Measurements from ENCODE around the gene HIBCH. TPM values are rescaled to one million over a fixed set of nuclear protein-coding genes. Genes with fewer than 3 reads are reported as not detected.

HIBCH gene
- total RNA-seq, 1 experiment from 2014 or later = 26.5 TPM

DNA sequence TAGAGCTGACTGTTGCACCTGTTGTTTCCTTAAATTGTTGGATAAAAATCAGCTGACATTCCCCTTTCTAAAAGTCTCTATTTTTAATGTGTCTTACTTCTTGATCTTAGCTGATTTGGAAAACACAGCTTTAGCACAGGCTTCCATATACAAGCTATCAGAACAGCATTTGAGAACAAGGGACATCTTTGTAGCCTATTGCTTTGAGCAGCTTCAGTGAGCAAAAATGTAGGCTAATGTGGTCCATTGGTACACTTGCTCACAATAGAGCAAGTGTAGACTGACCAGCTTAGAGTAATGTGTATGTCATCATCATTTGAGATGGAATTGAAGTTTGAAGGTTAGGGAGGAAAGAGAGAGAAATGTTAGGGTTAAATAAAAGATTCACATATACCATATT, 30.7 kb upstream of the HIBCH start (continued):
- TF ChIP-seq, protein P1, sequence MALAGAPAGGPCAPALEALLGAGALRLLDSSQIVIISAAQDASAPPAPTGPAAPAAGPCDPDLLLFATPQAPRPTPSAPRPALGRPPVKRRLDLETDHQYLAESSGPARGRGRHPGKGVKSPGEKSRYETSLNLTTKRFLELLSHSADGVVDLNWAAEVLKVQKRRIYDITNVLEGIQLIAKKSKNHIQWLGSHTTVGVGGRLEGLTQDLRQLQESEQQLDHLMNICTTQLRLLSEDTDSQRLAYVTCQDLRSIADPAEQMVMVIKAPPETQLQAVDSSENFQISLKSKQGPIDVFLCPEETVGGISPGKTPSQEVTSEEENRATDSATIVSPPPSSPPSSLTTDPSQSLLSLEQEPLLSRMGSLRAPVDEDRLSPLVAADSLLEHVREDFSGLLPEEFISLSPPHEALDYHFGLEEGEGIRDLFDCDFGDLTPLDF (CRISPR knock-in tag; IDR thresholded peaks at IDR 0.05) = no peak
- TF ChIP-seq JAZF1 (CRISPR knock-in tag; IDR thresholded peaks at IDR 0.05) (no peak), SP1 (CRISPR knock-in tag; conservative IDR thresholded peaks at IDR 0.05) (no peak), ATF1 (CRISPR knock-in tag; IDR thresholded peaks at IDR 0.05) (no peak), GABPB1 (CRISPR knock-in tag; IDR thresholded peaks at IDR 0.05) (no peak)

DNA sequence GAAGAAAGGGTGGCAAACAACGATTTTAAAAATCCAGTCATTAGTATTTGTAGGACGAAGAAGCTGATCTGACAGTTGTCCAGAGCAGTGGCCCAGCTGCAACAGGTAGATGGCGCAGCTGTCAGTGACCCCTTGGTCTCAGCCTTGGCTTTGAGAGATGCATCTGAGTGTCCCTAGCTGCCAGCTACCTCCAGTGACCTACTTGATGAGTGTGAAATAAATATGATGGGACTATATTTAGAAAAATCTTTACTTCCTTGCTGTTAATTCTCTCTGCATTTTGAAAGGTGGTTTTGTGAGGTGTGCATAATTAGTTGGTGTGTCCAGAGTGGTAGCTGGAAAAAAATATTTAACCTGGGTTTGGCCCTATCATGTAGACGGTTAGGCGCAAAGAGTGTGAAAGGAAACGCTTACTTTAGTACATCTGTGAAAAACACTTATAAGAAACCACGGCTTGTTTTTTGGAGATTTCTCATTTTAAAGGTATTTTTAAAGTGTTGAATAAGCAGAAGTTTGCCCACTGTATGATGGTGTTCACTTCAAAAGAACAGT, 24.7 kb upstream of the HIBCH start:
- no peaks in the 10 kb centered on the region for H3K9me3 Mint-ChIP-seq
- peaks cover 23% of the 10 kb centered on the region for H3K27me3 Mint-ChIP-seq (ENCODE audit: low read depth)
- TF ChIP-seq ATF1 (CRISPR knock-in tag; IDR thresholded peaks at IDR 0.05) (no peak), USF1 (CRISPR knock-in tag; IDR thresholded peaks at IDR 0.05) (no peak), ZNF512 (CRISPR knock-in tag; IDR thresholded peaks at IDR 0.05; ENCODE audit: borderline replicate concordance) (no peak), SMAD4 (CRISPR knock-in tag; IDR thresholded peaks at IDR 0.05) (no peak), NR1H2 (CRISPR knock-in tag; IDR thresholded peaks at IDR 0.05) (no peak), FOXP4 (CRISPR knock-in tag; IDR thresholded peaks at IDR 0.05) (no peak), CREB1 (CRISPR knock-in tag; IDR thresholded peaks at IDR 0.05) (no peak), MXD4 (CRISPR knock-in tag; IDR thresholded peaks at IDR 0.05; ENCODE audit: borderline replicate concordance) (no peak), ELF4 (CRISPR knock-in tag; IDR thresholded peaks at IDR 0.05; ENCODE audit: low read depth) (no peak), IRF2 (CRISPR knock-in tag; IDR thresholded peaks at IDR 0.05; ENCODE audit: borderline replicate concordance, low read depth) (no peak), SMAD3 (CRISPR knock-in tag; IDR thresholded peaks at IDR 0.05; ENCODE audit: borderline replicate concordance) (no peak), TEAD1 (CRISPR knock-in tag; IDR thresholded peaks at IDR 0.05) (no peak), KAT7 (CRISPR knock-in tag; IDR thresholded peaks at IDR 0.05; ENCODE audit: borderline replicate concordance) (no peak)
- TF ChIP-seq, protein P2, sequence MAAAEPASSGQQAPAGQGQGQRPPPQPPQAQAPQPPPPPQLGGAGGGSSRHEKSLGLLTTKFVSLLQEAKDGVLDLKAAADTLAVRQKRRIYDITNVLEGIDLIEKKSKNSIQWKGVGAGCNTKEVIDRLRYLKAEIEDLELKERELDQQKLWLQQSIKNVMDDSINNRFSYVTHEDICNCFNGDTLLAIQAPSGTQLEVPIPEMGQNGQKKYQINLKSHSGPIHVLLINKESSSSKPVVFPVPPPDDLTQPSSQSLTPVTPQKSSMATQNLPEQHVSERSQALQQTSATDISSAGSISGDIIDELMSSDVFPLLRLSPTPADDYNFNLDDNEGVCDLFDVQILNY (CRISPR knock-in tag; IDR thresholded peaks at IDR 0.05) = no peak
- TF ChIP-seq, protein P3, sequence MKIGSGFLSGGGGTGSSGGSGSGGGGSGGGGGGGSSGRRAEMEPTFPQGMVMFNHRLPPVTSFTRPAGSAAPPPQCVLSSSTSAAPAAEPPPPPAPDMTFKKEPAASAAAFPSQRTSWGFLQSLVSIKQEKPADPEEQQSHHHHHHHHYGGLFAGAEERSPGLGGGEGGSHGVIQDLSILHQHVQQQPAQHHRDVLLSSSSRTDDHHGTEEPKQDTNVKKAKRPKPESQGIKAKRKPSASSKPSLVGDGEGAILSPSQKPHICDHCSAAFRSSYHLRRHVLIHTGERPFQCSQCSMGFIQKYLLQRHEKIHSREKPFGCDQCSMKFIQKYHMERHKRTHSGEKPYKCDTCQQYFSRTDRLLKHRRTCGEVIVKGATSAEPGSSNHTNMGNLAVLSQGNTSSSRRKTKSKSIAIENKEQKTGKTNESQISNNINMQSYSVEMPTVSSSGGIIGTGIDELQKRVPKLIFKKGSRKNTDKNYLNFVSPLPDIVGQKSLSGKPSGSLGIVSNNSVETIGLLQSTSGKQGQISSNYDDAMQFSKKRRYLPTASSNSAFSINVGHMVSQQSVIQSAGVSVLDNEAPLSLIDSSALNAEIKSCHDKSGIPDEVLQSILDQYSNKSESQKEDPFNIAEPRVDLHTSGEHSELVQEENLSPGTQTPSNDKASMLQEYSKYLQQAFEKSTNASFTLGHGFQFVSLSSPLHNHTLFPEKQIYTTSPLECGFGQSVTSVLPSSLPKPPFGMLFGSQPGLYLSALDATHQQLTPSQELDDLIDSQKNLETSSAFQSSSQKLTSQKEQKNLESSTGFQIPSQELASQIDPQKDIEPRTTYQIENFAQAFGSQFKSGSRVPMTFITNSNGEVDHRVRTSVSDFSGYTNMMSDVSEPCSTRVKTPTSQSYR (CRISPR knock-in tag; IDR thresholded peaks at IDR 0.05) = no peak
- TF ChIP-seq, protein P4, sequence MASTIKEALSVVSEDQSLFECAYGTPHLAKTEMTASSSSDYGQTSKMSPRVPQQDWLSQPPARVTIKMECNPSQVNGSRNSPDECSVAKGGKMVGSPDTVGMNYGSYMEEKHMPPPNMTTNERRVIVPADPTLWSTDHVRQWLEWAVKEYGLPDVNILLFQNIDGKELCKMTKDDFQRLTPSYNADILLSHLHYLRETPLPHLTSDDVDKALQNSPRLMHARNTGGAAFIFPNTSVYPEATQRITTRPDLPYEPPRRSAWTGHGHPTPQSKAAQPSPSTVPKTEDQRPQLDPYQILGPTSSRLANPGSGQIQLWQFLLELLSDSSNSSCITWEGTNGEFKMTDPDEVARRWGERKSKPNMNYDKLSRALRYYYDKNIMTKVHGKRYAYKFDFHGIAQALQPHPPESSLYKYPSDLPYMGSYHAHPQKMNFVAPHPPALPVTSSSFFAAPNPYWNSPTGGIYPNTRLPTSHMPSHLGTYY (CRISPR knock-in tag; IDR thresholded peaks at IDR 0.05) = no peak
- TF ChIP-seq, protein P5, sequence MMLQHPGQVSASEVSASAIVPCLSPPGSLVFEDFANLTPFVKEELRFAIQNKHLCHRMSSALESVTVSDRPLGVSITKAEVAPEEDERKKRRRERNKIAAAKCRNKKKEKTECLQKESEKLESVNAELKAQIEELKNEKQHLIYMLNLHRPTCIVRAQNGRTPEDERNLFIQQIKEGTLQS (CRISPR knock-in tag; conservative IDR thresholded peaks at IDR 0.05) = no peak
- no peak overlapping the region for H3K27ac Mint-ChIP-seq
- no peaks in the 10 kb centered on the region for H3K36me3 Mint-ChIP-seq
- POLR2A ChIA-PET = interaction anchor here (0.9 kb wide), 2 partner anchors 8 to 25 kb away, joined by 3 read pairs; partner anchors contain the start of gene HIBCH
- DNase-seq (ENCODE audit: low spot score) = no peak
- peak overlapping the region; percentile 63 for H3K4me3 Mint-ChIP-seq
- H3K4me1 Mint-ChIP-seq = peaks cover 16% of the 10 kb centered on the region
- peak; percentile 63 for ATAC-seq
- CTCF ChIA-PET = interaction anchor here (0.8 to 1.8 kb wide), 4 partner anchors 11 to 336 kb away, joined by 3 to 7 read pairs (median 3); partner anchors contain the start of gene HIBCH
